ENCODE results near the gene TMEM245. TPM values are rescaled to one million over a fixed set of nuclear protein-coding genes. Genes with fewer than 3 reads are reported as not detected.

TMEM245 gene
- total RNA-seq = 56.7 and 60.0 TPM in 2 replicates

GRCh38 chr9:109119439-109120203, at the start of gene TMEM245:
Gene TMEM245, minus strand, starts transcription at chr9:109119947. Its CDS starts 34 bp downstream, at chr9:109119913.

GRCh38 chr9:109166771-109167601, 47.2 kb upstream of the TMEM245 start, which contains the start of gene FRRS1L:
Gene FRRS1L, minus strand, starts transcription at chr9:109167249. Its CDS starts 111 bp downstream, at chr9:109167138.

GRCh38 chr9:109012876-109013678, 106.7 kb downstream of the TMEM245 start, which contains the start of gene CTNNAL1:
Gene CTNNAL1, minus strand, starts transcription at chr9:109013499. Its CDS starts 57 bp downstream, at chr9:109013442.

Other genes with a start within 250 kb of the TMEM245 start
- 55.0 and 64.6 TPM in 2 replicates for gene ELP1, start 185.8 kb downstream of the TMEM245 start, total RNA-seq
- gene ABITRAM, start 185.5 kb downstream of the TMEM245 start, total RNA-seq = 10.9 and 15.5 TPM in 2 replicates
- 6.8 and 35.2 TPM in 2 replicates for gene CTNNAL1, start 106.4 kb downstream of the TMEM245 start, total RNA-seq
- 0.07 TPM in 1 of 2 replicates, not detected in the other for gene FRRS1L, start 47.3 kb upstream of the TMEM245 start, total RNA-seq
- 38.8 and 55.7 TPM in 2 replicates for gene EPB41L4B, start 201.1 kb upstream of the TMEM245 start, total RNA-seq